Activated naive CD4-positive, alpha-beta T cell treated with anti-CD3 and anti-CD28 coated beads, Interleukin-2, amount 50 U/mL, for 72 hours (primary cell): Measurements from ENCODE around the gene PRRT3. TPM values are rescaled to one million over a fixed set of nuclear protein-coding genes. Genes with fewer than 3 reads are reported as not detected.
"Not testable (repeated sequence)": the region's sequence is repeated elsewhere in the genome, so short reads cannot be mapped to it uniquely, and the experiment has no call there.

Source experiments
- ATAC-seq, 2 donors: fragments of 150-1000 bp; cut with Tn5 transposase; 2 replicates each; pipeline ENCODE4 v1.10.0; 2021; ENCODE audit warnings: mild to moderate bottlenecking in 2 of 2, moderate library complexity in 2 of 2
- DNase-seq, 2 donors: peaks; one replicate each; pipeline ENCODE4 v3.0.0; 2021 to 2022; ENCODE audit warnings: low spot score in 2 of 2
- H3K27ac Mint-ChIP-seq, 2 donors: one replicate each; pipeline ENCODE4 v1.8.0; 2022; ENCODE audit warnings: mild to moderate bottlenecking in 2 of 2, mixed read lengths in 2 of 2
- H3K36me3 Mint-ChIP-seq, 2 donors: one replicate each; pipeline ENCODE4 v1.8.0; 2022; ENCODE audit warnings: mixed read lengths in 2 of 2
- H3K9me3 Mint-ChIP-seq, 2 donors: one replicate each; pipeline ENCODE4 v1.8.0; 2022; ENCODE audit warnings: mixed read lengths in 2 of 2
- total RNA-seq, 2 donors: library from RNA; stranded (reverse); gene quantifications; one replicate each; pipeline ENCODE4 v1.2.3, GENCODE V29; 2022

Gene PRRT3
- total RNA-seq, 2 donors from 2014 or later = 1.6 to 6.7 TPM

- Mint-ChIP-seq H3K9me3 (peaks cover 4 to 15% of the 10 kb centered on the region in 2 donors), H3K36me3 (peaks cover 37 to 41% of the 10 kb centered on the region in 2 donors)
- not testable (repeated sequence) for H3K27ac Mint-ChIP-seq, ATAC-seq, DNase-seq
These were observed 56.5 kb downstream of the PRRT3 start for GRCh38 chr3:9895715-9896114.

Other genes starting within 250 kb of the PRRT3 start
- under 1 TPM in 1 of 2 donors, not detected in 1; 0.11 TPM for gene CPNE9, start 248.6 kb downstream of the PRRT3 start, total RNA-seq
- gene BRPF1, start 220.7 kb downstream of the PRRT3 start, total RNA-seq = 10 to 100 TPM; 24.3 to 37.0 TPM
- 10 to 100 TPM; 34.8 to 58.0 TPM for gene OGG1, start 202.5 kb downstream of the PRRT3 start, total RNA-seq
- gene CAMK1, start 182.5 kb downstream of the PRRT3 start, total RNA-seq = 10 to 100 TPM; 23.8 to 45.1 TPM
- gene TADA3, start 159.9 kb downstream of the PRRT3 start, total RNA-seq = 10 to 100 TPM; 47.5 to 92.3 TPM
- gene ARPC4, start 159.3 kb downstream of the PRRT3 start, total RNA-seq = 100 to 1,000 TPM; 125 to 265 TPM
- 100 to 1,000 TPM in 1 of 2 donors, 10 to 100 TPM in 1; 78.1 to 121 TPM for gene TTLL3, start 142.1 kb downstream of the PRRT3 start, total RNA-seq
- 10 to 100 TPM; 70.7 to 83.2 TPM for gene RPUSD3, start 108.4 kb downstream of the PRRT3 start, total RNA-seq
- gene CIDEC, start 72.2 kb downstream of the PRRT3 start, total RNA-seq = not detected
- 10 to 100 TPM in 1 of 2 donors, 1 to 10 TPM in 1; 7.5 to 34.4 TPM for gene JAGN1, start 61.8 kb downstream of the PRRT3 start, total RNA-seq
- gene IL17RE, start 49.6 kb downstream of the PRRT3 start, total RNA-seq = 1 to 10 TPM in 1 of 2 donors, under 1 TPM in 1; 0.61 to 1.4 TPM
- gene IL17RC, start 35.3 kb downstream of the PRRT3 start, total RNA-seq = 1 to 10 TPM in 1 of 2 donors, under 1 TPM in 1; 0.18 to 1.5 TPM
- 10 to 100 TPM; 23.8 to 25.0 TPM for gene CRELD1, start 18.6 kb downstream of the PRRT3 start, total RNA-seq
- 10 to 100 TPM; 33.6 to 42.1 TPM for gene EMC3, start 34.4 kb upstream of the PRRT3 start, total RNA-seq
- gene FANCD2, start 74.0 kb upstream of the PRRT3 start, total RNA-seq = 100 to 1,000 TPM in 1 of 2 donors, 10 to 100 TPM in 1; 69.7 to 101 TPM
- gene FANCD2OS, start 155.8 kb upstream of the PRRT3 start, total RNA-seq = not detected
- gene BRK1, start 163.3 kb upstream of the PRRT3 start, total RNA-seq = 10 to 100 TPM; 59.4 to 99.2 TPM
- 10 to 100 TPM; 53.3 to 58.7 TPM for gene VHL, start 189.4 kb upstream of the PRRT3 start, total RNA-seq
- 1 to 10 TPM; 4.3 to 5.4 TPM for gene IRAK2, start 212.5 kb upstream of the PRRT3 start, total RNA-seq